Suprapubic skin (tissue), 4 donors: Measurements from ENCODE around the gene SLC4A11. TPM values are rescaled to one million over a fixed set of nuclear protein-coding genes. Genes with fewer than 3 reads are reported as not detected.
A peak's percentile ranks its signal among the peaks of the same experiment; 100 is the strongest.
"Not testable (repeated sequence)": the region's sequence is repeated elsewhere in the genome, so short reads cannot be mapped to it uniquely, and the experiment has no call there.

ENCODE experiments used
- DNase-seq, 2 donors: peaks; one replicate each; pipeline ENCODE4 v3.0.0-alpha.2; 2019; ENCODE audit warnings: low spot score in 2 of 2
- H3K27ac ChIP-seq: fragments of 200-600 bp; sonication (generic); one replicate; pipeline ENCODE4 v1.5.1; 2019
- H3K27me3 ChIP-seq: fragments of 200-600 bp; sonication (generic); one replicate; pipeline ENCODE4 v1.5.1; 2019
- H3K36me3 ChIP-seq: fragments of 200-600 bp; sonication (generic); one replicate; pipeline ENCODE4 v1.5.1; 2019
- H3K4me1 ChIP-seq: fragments of 200-600 bp; sonication (generic); one replicate; pipeline ENCODE4 v1.5.1; 2019
- H3K4me3 ChIP-seq: fragments of 200-600 bp; sonication (generic); one replicate; pipeline ENCODE4 v1.5.1; 2019; ENCODE audit warnings: mild to moderate bottlenecking
- H3K9me3 ChIP-seq: fragments of 200-600 bp; sonication (generic); one replicate; pipeline ENCODE4 v1.5.1; 2019
- EP300 ChIP-seq: sonication (generic); formaldehyde crosslinking; IDR thresholded peaks from one replicate; pipeline ENCODE4 v1.6.1; 2017; ENCODE audit warnings: antibody characterized with exemption
- POLR2A ChIP-seq, 2 donors: fragments of 450-650 bp; IDR thresholded peaks; one replicate each; pipeline ENCODE4 v1.6.1; 2017; ENCODE audit warnings: antibody characterized with exemption in 2 of 2, mild to moderate bottlenecking in 2 of 2, moderate library complexity in 2 of 2
- POLR2AphosphoS5 ChIP-seq, 3 donors: sonication (generic); formaldehyde crosslinking; IDR thresholded peaks; one replicate each; pipeline ENCODE4 v1.6.1; 2017; ENCODE audit warnings: antibody characterized with exemption in 3 of 3
- WGBS: methylation state at CpG from one replicate; pipeline ENCODE4 v1.1.5; 2018; 5-methylcytosine and 5-hydroxymethylcytosine counted together
- total RNA-seq, 4 donors: library from RNA; depleted of rRNA; stranded (reverse); fragments of >200 nt; gene quantifications; one replicate each; pipeline ENCODE4 v1.1.0, GENCODE V29; 2016
- TF ChIP-seq, protein P1 (sequence below), 2 donors: fragments of 200-600 bp in 1 of 2; fragments of 450-650 bp in 1 of 2; sonication (generic) in 1 of 2; IDR thresholded peaks; one replicate each; pipeline ENCODE4 v1.5.1; 2016 to 2019; ENCODE audit warnings: antibody characterized with exemption in 2 of 2, mild to moderate bottlenecking in 1 of 2, moderate library complexity in 1 of 2

SLC4A11 gene
- total RNA-seq, 4 donors from 2014 or later = 9.9 to 26.2 (median 15.3) TPM

DNA sequence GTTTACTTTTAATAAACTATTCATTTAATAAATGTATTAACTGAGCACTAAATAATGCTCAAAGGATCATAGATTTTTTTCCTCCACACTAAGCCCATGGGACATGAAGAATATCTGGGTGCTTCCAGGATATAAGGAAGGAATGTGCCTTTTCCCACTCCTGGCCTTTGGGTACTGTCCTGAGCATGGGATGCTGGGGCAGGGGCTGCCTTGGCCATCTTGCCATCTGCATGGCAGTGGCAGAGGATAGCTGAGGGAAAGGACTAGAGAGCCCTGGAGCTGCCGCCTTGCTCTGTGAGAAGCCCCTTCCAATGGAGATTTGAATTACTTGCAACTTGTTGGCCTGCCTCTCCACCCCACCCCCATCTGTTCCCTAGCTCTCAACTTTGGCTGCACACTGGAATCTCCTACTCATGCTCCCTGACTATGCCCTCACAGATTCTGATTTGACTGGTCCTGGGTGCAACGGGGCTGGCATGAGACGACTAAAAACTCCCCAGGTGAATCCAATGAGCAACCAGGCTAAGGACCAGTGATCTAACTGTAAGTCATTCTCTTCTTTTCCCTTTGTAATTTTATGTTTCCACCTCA lies 50.1 kb downstream of the SLC4A11 start:
- TF ChIP-seq POLR2AphosphoS5 (IDR thresholded peaks at IDR 0.05) (no peak), EP300 (no peak), POLR2A (IDR thresholded peaks at IDR 0.05) (no peak)
- TF ChIP-seq, protein P1, sequence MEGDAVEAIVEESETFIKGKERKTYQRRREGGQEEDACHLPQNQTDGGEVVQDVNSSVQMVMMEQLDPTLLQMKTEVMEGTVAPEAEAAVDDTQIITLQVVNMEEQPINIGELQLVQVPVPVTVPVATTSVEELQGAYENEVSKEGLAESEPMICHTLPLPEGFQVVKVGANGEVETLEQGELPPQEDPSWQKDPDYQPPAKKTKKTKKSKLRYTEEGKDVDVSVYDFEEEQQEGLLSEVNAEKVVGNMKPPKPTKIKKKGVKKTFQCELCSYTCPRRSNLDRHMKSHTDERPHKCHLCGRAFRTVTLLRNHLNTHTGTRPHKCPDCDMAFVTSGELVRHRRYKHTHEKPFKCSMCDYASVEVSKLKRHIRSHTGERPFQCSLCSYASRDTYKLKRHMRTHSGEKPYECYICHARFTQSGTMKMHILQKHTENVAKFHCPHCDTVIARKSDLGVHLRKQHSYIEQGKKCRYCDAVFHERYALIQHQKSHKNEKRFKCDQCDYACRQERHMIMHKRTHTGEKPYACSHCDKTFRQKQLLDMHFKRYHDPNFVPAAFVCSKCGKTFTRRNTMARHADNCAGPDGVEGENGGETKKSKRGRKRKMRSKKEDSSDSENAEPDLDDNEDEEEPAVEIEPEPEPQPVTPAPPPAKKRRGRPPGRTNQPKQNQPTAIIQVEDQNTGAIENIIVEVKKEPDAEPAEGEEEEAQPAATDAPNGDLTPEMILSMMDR (IDR thresholded peaks at IDR 0.05) = no peak
- H3K4me1 ChIP-seq = no peaks in the 10 kb centered on the region
- DNase-seq = no peak
- no peak overlapping the region for H3K27ac ChIP-seq
- WGBS = 81% methylated on average over 3 of the region's 3 CpGs
- no peaks in the 10 kb centered on the region for H3K27me3 ChIP-seq
- no peaks in the 10 kb centered on the region for H3K9me3 ChIP-seq
- H3K4me3 ChIP-seq = no peak overlapping the region
- H3K36me3 ChIP-seq = peaks cover 54% of the 10 kb centered on the region

DNA sequence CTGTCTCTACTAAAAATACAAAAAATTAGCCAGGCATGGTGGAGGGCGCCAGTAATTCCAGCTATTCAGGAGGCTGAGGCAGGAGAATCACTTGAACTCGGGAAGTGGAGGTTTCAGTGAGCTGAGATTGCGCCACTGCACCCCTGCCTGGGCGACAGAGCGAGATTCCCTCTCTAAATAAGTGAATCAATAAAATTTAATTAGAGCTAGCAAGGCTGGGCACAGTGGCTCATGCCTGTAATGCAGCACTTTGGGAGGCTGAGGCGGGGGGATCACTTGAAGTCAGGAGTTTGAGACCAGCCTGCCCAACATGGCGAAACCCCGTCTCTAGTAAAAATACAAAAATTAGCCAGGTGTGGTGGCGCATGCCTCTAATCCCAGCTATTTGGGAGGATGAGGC lies 51.1 kb downstream of the SLC4A11 start:
- peaks cover 44% of the 10 kb centered on the region for H3K36me3 ChIP-seq
- not testable (repeated sequence) for H3K27ac ChIP-seq, H3K27me3 ChIP-seq, H3K4me1 ChIP-seq, H3K4me3 ChIP-seq, H3K9me3 ChIP-seq
- peak in 1 of 2 donors; percentile 19 for DNase-seq
- 95% methylated on average over 9 of the region's 9 CpGs for WGBS

DNA sequence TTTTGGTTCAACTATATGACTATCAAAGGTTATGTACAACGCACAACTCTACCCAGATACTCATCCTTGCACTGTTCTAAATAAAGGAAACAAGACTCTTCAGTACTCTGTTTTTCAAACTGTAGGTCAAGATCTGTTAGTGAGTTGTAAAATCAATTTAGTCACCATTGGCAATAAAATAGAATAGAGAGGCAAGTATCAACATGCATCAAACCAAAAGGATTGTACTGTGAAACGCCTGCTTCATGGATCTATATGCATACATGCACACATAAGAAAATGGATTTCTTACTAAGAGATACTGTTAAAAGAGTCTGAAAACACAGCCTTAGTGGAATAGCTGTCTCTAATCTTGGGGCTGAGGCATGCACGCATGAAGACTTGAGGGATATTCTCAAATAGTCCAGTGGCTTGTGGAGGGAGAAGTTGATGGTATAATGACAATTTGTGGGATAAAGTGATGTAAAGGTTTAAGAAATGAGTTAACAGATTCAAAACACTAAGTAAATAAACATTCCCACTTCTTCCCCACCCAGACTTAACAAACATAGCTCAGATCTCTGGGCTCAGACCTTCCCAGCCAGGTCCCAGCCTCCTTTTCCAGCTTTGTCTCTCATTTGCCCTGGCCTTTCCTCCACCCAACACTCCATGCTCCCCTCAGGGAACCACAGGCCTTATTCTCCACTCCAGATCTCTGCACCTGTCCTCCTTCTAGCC lies 54.9 kb downstream of the SLC4A11 start:
- H3K27ac ChIP-seq = no peak overlapping the region
- H3K4me3 ChIP-seq = no peak overlapping the region
- H3K4me1 ChIP-seq = no peaks in the 10 kb centered on the region
- H3K27me3 ChIP-seq = no peaks in the 10 kb centered on the region
- DNase-seq = no peak
- no peak for TF ChIP-seq POLR2AphosphoS5 (IDR thresholded peaks at IDR 0.05)
- WGBS = 81% methylated on average over 3 of the region's 3 CpGs
- H3K36me3 ChIP-seq = peaks cover 8% of the 10 kb centered on the region
- H3K9me3 ChIP-seq = no peaks in the 10 kb centered on the region

DNA sequence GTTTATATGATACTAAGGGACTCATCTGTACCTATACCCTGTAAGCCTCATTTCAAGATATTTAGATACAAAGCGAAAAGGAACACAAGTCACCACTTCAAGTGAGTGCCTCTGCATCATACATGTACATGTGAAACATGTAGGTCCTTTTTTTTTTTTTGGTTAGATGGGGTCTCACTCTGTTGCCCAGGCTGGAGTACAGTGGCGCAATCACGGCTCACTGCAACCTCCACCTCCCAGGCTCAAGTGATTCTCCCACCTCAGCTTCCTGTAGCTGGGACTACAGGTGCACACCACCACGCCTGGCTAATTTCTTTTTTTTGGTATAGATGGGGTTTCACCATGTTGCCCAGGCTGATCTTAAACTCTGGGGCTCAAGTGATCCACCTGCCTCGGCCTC lies 56.6 kb downstream of the SLC4A11 start:
- H3K9me3 ChIP-seq, H3K36me3 ChIP-seq, H3K4me1 ChIP-seq, DNase-seq, H3K27me3 ChIP-seq, H3K27ac ChIP-seq, H3K4me3 ChIP-seq: not testable (repeated sequence)
- over 99% methylated on average over 5 of the region's 5 CpGs for WGBS

DNA sequence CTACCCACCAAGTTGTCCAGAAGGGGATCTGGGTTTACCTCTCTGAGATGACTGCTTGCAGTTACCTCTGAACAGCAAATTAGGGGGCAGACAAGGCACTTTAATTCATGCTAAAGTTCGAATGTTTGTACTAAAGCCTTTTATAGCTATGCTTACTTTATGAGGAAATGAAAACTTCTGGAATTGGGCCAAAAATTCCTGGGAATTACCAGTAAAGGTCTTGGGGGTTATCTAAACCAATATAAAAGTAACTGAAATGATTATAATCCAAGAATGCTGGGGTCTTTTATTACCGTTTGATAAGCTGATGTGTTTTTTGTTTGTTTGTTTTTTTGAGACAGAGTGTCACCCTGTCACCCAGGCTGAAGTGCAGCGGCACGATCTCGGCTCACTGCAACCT lies 57.7 kb downstream of the SLC4A11 start:
- DNase-seq = no peak
- no peaks in the 10 kb centered on the region for H3K9me3 ChIP-seq
- H3K27ac ChIP-seq = no peak overlapping the region
- no peaks in the 10 kb centered on the region for H3K4me1 ChIP-seq
- H3K36me3 ChIP-seq = no peaks in the 10 kb centered on the region
- H3K27me3 ChIP-seq = no peaks in the 10 kb centered on the region
- H3K4me3 ChIP-seq = no peak overlapping the region
- 78% methylated on average over 5 of the region's 5 CpGs for WGBS
- TF ChIP-seq, protein P1 (IDR thresholded peaks at IDR 0.05) = no peak
- TF ChIP-seq EP300 (no peak), POLR2AphosphoS5 (IDR thresholded peaks at IDR 0.05) (no peak), POLR2A (IDR thresholded peaks at IDR 0.05) (no peak)

DNA sequence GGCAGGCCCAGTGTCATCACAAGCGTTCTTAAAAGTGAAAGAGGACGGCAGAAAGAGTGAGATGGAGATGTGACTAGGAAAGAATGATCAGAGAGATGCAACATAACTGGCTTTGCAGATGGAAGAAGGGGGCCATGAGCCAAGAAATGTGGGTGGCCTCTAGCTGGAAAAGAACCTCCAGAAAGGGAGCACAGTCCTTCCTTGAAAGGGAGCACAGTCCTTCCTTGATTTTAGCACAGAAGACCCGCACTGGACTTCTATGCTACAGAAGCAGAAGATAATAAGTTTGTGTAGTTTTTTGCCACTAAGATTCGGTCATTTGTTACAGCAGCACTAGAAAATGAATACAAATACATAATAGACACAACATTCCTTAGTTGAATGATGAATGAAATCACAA lies 58.7 kb downstream of the SLC4A11 start:
- Histone ChIP-seq H3K9me3 (no peaks in the 10 kb centered on the region), H3K27ac (no peak overlapping the region), H3K27me3 (no peaks in the 10 kb centered on the region), H3K4me3 (no peak overlapping the region), H3K36me3 (no peaks in the 10 kb centered on the region), H3K4me1 (no peaks in the 10 kb centered on the region)
- 75% methylated on average over 4 of the region's 4 CpGs for WGBS
- no peak for TF ChIP-seq EP300
- TF ChIP-seq, protein P1 (IDR thresholded peaks at IDR 0.05) = no peak
- no peak for TF ChIP-seq POLR2A (IDR thresholded peaks at IDR 0.05)
- TF ChIP-seq POLR2AphosphoS5 (IDR thresholded peaks at IDR 0.05) = no peak
- peak in 1 of 2 donors; percentile 6 for DNase-seq
